GM12875 (cell line): ENCODE measurements around the gene RSPH3.
"Not testable (repeated sequence)": the region's sequence is repeated elsewhere in the genome, so short reads cannot be mapped to it uniquely, and the experiment has no call there.

ENCODE experiments used
- H3K4me3 ChIP-seq: one replicate; pipeline ENCODE4 v1.5.1; 2011; ENCODE audit warnings: low read depth, low read length, control low read depth
- TF ChIP-seq, protein P1 (sequence below): IDR thresholded peaks from 2 replicates; pipeline ENCODE4 v1.5.1; 2011; ENCODE audit warnings: low read depth, mild to moderate bottlenecking, control low read depth, inconsistent platforms, low read length, moderate library complexity, borderline replicate concordance; ENCODE audit not compliant: insufficient read depth

Gene RSPH3

GRCh38 chr6:159020011-159020410, 20.0 kb upstream of the RSPH3 start:
- no peak overlapping the region for H3K4me3 ChIP-seq
- TF ChIP-seq, protein P1, sequence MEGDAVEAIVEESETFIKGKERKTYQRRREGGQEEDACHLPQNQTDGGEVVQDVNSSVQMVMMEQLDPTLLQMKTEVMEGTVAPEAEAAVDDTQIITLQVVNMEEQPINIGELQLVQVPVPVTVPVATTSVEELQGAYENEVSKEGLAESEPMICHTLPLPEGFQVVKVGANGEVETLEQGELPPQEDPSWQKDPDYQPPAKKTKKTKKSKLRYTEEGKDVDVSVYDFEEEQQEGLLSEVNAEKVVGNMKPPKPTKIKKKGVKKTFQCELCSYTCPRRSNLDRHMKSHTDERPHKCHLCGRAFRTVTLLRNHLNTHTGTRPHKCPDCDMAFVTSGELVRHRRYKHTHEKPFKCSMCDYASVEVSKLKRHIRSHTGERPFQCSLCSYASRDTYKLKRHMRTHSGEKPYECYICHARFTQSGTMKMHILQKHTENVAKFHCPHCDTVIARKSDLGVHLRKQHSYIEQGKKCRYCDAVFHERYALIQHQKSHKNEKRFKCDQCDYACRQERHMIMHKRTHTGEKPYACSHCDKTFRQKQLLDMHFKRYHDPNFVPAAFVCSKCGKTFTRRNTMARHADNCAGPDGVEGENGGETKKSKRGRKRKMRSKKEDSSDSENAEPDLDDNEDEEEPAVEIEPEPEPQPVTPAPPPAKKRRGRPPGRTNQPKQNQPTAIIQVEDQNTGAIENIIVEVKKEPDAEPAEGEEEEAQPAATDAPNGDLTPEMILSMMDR = no peak

- TF ChIP-seq, protein P1 = no peak
- no peak overlapping the region for H3K4me3 ChIP-seq
These were observed 18.0 kb upstream of the RSPH3 start for GRCh38 chr6:159017757-159018559.

- no peak overlapping the region for H3K4me3 ChIP-seq
- TF ChIP-seq, protein P1 = no peak
These were observed 14.4 kb upstream of the RSPH3 start for GRCh38 chr6:159014406-159014805.

DNA sequence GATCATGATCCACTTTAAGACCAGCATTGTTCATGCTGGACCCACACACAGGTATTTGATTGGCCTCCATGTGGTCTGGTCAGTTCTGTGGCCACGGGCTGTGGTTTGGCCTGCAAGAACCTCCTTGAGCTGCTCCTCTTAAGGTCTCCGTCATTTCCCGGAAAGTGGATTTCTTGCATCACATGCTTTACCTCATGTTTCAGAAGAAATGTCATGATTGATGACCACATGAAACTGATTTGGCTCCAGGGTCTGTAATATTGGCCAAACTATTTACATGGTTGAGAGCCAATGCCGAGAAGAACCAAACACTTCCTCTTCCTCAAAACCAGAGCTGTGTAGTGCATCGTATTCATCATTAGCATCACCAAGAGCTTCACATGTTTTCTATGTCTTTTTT, 13.2 kb upstream of the RSPH3 start:
- TF ChIP-seq, protein P1 = no peak

DNA sequence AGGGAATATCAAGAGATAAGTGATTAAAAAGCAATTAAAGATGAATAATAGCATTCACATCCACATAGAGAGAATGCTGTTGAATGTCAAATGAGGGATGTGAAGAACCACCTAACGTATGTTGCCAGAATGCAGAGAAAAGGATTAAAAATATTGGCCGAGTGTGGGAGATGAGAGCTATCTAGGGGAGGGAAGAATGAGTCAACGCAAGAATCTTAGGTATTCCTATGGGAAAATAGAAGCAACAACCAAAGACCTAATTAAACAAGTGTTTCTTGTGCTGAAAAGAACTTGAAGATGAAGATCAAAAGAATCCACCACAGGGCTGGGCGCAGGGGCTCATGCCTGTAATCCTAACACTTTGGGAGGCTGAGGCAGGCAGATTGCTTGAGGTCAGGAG, 12.2 kb upstream of the RSPH3 start:
- TF ChIP-seq, protein P1 = no peak
- no peak overlapping the region for H3K4me3 ChIP-seq

More for the DNA sequence above, 13.2 kb upstream of the RSPH3 start:
- no peak overlapping the region for H3K4me3 ChIP-seq

DNA sequence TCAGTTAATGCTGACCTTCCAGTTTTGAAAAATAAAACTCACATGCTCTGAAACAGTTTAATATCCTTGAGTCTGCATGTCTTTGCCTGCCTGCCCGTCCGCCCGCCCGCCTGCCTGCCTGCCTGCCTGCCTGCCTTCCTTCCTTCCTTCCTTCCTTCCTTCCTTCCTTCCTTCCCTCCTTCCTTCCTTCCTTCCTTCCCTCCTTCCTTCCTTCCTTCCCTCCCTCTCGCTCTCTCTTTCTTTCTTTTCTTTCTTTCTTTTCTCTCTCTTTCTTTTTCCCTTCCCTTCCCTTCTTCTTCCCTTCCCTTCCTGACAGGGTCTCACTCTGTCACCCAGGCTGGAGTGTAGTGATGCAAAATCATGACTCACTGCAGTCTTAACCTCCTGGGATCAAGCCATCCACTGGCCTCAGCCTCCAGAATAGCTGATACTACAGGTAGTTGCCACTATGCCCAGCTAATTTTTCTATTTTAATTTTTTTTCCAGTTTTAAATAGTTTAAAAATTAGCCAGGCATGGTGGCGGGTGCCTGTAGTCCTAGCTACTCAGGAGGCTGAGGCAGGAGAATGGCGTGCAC, 10.1 kb upstream of the RSPH3 start:
- H3K4me3 ChIP-seq = not testable (repeated sequence)

DNA sequence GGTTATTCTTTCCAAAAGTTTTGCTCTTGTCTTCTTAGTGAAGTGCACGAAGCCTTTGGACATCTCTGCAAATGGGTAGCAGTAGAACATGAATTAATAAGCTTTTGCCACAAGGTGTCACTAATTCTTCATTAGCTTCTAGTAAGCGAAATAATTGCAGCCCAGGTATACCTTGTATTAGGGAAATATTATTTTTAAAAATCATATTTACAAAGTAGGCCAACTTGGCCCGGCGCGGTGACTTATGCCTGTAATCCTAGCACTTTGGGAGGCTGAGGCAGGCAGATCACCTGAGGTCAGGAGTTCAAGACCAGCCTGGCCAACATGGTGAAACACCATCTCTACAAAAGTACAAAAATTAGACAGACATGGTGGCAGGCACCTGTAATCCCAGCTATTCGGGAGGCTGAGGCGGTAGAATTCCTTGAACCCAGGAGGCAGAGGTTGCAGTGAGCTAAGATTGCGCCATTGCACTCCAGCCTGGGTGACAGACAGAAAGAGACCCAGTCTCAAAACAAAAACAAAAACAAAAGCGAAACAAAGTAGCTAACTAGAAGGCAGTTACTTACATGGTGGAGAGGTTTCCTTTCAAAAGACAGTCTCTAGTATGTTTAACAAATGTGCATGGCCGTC, 8.8 kb upstream of the RSPH3 start:
- TF ChIP-seq, protein P1 = peak; percentile 8; the same call in 1 of the 2 replicates
- no peak overlapping the region for H3K4me3 ChIP-seq
